HepG2 (cell line): ENCODE data around the gene SNUPN. TPM values are rescaled to one million over a fixed set of nuclear protein-coding genes. Genes with fewer than 3 reads are reported as not detected.

Experiments used
- CC2D1A ChIP-seq: sonication (generic); formaldehyde crosslinking; IDR thresholded peaks from 2 replicates; pipeline ENCODE4 v1.8.1; 2023; ENCODE audit warnings: mild to moderate bottlenecking, missing genetic modification reagents
- CEBPG ChIP-seq: IDR thresholded peaks from 2 replicates; pipeline ENCODE4 v1.6.1; 2016
- GFI1 ChIP-seq: sonication (generic); formaldehyde crosslinking; IDR thresholded peaks from 2 replicates; pipeline ENCODE4 v1.5.0; 2020; ENCODE audit warnings: missing genetic modification reagents, mild to moderate bottlenecking, borderline replicate concordance
- HBP1 ChIP-seq: IDR thresholded peaks from 2 replicates; pipeline ENCODE4 v1.6.1; 2016; ENCODE audit warnings: low read depth, control low read depth
- HDAC1 ChIP-seq: sonication (generic); formaldehyde crosslinking; IDR thresholded peaks from 2 replicates; pipeline ENCODE4 v1.5.1; 2020; ENCODE audit warnings: mild to moderate bottlenecking, missing genetic modification reagents
- MNT ChIP-seq: fragments of 450-650 bp; IDR thresholded peaks from 2 replicates; pipeline ENCODE4 v1.6.1; 2016
- NFATC3 ChIP-seq: sonication (generic); formaldehyde crosslinking; IDR thresholded peaks from 2 replicates; pipeline ENCODE4 v1.5.1; 2020; ENCODE audit warnings: mild to moderate bottlenecking, missing genetic modification reagents
- PHF8 ChIP-seq: sonication (generic); formaldehyde crosslinking; IDR thresholded peaks from 2 replicates; pipeline ENCODE4 v1.5.0; 2020; ENCODE audit warnings: missing genetic modification reagents
- RBAK ChIP-seq: sonication (generic); formaldehyde crosslinking; IDR thresholded peaks from 2 replicates; pipeline ENCODE4 v1.5.1; 2020; ENCODE audit warnings: mild to moderate bottlenecking, missing genetic modification reagents
- YY1 ChIP-seq: IDR thresholded peaks from 2 replicates; pipeline ENCODE4 v1.6.1; 2011; ENCODE audit warnings: low read length, low read depth, moderate library complexity, mild to moderate bottlenecking; ENCODE audit not compliant: insufficient read depth, insufficient replicate concordance
- ZFY ChIP-seq: sonication (generic); formaldehyde crosslinking; IDR thresholded peaks from 2 replicates; pipeline ENCODE4 v1.4.0; 2020; ENCODE audit warnings: missing genetic modification reagents
- ZFYVE20 ChIP-seq: sonication (generic); formaldehyde crosslinking; IDR thresholded peaks from 2 replicates; pipeline ENCODE4 v1.8.0; 2023; ENCODE audit warnings: low read depth, mild to moderate bottlenecking, moderate library complexity, missing genetic modification reagents, borderline replicate concordance
- ZNF3 ChIP-seq: IDR thresholded peaks from 2 replicates; pipeline ENCODE4 v1.7.0; 2017; ENCODE audit warnings: inconsistent platforms
- ZNF567 ChIP-seq: sonication (generic); formaldehyde crosslinking; IDR thresholded peaks from 2 replicates; pipeline ENCODE4 v1.8.1; 2023; ENCODE audit warnings: mild to moderate bottlenecking, missing genetic modification reagents, borderline replicate concordance
- ZNF770 ChIP-seq: sonication (generic); formaldehyde crosslinking; IDR thresholded peaks from 2 replicates; pipeline ENCODE4 v1.5.0; 2020; ENCODE audit warnings: mild to moderate bottlenecking, missing genetic modification reagents
- ZNF775 ChIP-seq: sonication (generic); formaldehyde crosslinking; IDR thresholded peaks from 2 replicates; pipeline ENCODE4 v1.4.0; 2020; ENCODE audit warnings: missing genetic modification reagents, mild to moderate bottlenecking, moderate library complexity, borderline replicate concordance
- polyA plus RNA-seq, 8 experiments: library from polyadenylated mRNA; depleted of rRNA in 3 of 8; stranded (reverse) in 7 of 8; unstranded in 1 of 8; fragments of >200 nt; fragmentation: Illumina TruSeq in 4 of 8; extraction: Trizol in 4 of 8; gene quantifications; 2 replicates each; pipeline versions ENCODE4 v1.2.1 to v1.2.3, GENCODE V29; 2011 to 2016; ENCODE audit warnings: low read depth in 4 of 8, missing spikeins in 1 of 8, mixed read lengths in 1 of 8; ENCODE audit not compliant: insufficient read depth in 1 of 8
- total RNA-seq, 5 experiments: library from RNA; depleted of rRNA; stranded (reverse); fragments of >200 nt; fragmentation: Illumina TruSeq; extraction: Trizol; gene quantifications; 2 replicates each; pipeline ENCODE4 v1.2.3, GENCODE V29; 2016; ENCODE audit warnings: low read depth in 1 of 5
- TF ChIP-seq, protein P1 (sequence below): sonication (generic); formaldehyde crosslinking; IDR thresholded peaks from 2 replicates; pipeline ENCODE4 v1.5.0; 2020; ENCODE audit warnings: missing genetic modification reagents
- TF ChIP-seq, protein P2 (sequence below): fragments of 450-650 bp; IDR thresholded peaks from 2 replicates; pipeline ENCODE4 v1.6.1; 2017; ENCODE audit warnings: mild to moderate bottlenecking
- TF ChIP-seq, protein P3 (sequence below): IDR thresholded peaks from 2 replicates; pipeline ENCODE4 v1.6.1; 2016; ENCODE audit warnings: missing biosample characterization, missing genetic modification reagents, low read depth

The SNUPN gene
- total and polyA plus RNA-seq, 2 of the 13 experiments (the other 11 are each of a cell fraction or from before 2014, with no cell fraction given) = 9.0 to 16.4 TPM

GRCh38 chr15:75639709-75640482 is 14.4 kb upstream of the SNUPN start, which contains the start of gene IMP3 (continued):
- peak; percentile 93 for TF ChIP-seq HDAC1 (CRISPR knock-in tag)
- no peak; the same call in 1 of the 2 replicates for TF ChIP-seq NFATC3 (CRISPR knock-in tag)
- peak; percentile 91 for TF ChIP-seq ZNF567 (CRISPR knock-in tag)
- TF ChIP-seq, protein P1, sequence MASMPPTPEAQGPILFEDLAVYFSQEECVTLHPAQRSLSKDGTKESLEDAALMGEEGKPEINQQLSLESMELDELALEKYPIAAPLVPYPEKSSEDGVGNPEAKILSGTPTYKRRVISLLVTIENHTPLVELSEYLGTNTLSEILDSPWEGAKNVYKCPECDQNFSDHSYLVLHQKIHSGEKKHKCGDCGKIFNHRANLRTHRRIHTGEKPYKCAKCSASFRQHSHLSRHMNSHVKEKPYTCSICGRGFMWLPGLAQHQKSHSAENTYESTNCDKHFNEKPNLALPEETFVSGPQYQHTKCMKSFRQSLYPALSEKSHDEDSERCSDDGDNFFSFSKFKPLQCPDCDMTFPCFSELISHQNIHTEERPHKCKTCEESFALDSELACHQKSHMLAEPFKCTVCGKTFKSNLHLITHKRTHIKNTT = no peak
- TF ChIP-seq RBAK (CRISPR knock-in tag) = no peak
- TF ChIP-seq ZFY (CRISPR knock-in tag) = peak; percentile 82
- no peak for TF ChIP-seq CEBPG
- TF ChIP-seq, protein P2, sequence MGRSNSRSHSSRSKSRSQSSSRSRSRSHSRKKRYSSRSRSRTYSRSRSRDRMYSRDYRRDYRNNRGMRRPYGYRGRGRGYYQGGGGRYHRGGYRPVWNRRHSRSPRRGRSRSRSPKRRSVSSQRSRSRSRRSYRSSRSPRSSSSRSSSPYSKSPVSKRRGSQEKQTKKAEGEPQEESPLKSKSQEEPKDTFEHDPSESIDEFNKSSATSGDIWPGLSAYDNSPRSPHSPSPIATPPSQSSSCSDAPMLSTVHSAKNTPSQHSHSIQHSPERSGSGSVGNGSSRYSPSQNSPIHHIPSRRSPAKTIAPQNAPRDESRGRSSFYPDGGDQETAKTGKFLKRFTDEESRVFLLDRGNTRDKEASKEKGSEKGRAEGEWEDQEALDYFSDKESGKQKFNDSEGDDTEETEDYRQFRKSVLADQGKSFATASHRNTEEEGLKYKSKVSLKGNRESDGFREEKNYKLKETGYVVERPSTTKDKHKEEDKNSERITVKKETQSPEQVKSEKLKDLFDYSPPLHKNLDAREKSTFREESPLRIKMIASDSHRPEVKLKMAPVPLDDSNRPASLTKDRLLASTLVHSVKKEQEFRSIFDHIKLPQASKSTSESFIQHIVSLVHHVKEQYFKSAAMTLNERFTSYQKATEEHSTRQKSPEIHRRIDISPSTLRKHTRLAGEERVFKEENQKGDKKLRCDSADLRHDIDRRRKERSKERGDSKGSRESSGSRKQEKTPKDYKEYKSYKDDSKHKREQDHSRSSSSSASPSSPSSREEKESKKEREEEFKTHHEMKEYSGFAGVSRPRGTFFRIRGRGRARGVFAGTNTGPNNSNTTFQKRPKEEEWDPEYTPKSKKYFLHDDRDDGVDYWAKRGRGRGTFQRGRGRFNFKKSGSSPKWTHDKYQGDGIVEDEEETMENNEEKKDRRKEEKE = no peak
- TF ChIP-seq ZNF770 (CRISPR knock-in tag) = no peak; the same call in 1 of the 2 replicates
- no peak for TF ChIP-seq CC2D1A
- peak; percentile 79; the same call in 1 of the 2 replicates for TF ChIP-seq ZFYVE20 (CRISPR knock-in tag)
- peak; percentile 96 for TF ChIP-seq PHF8 (CRISPR knock-in tag)
- TF ChIP-seq YY1 = peak; percentile 93
- TF ChIP-seq MNT = peak; percentile 30; the same call in 1 of the 2 replicates
- no peak for TF ChIP-seq GFI1 (CRISPR knock-in tag)
- TF ChIP-seq, protein P3, sequence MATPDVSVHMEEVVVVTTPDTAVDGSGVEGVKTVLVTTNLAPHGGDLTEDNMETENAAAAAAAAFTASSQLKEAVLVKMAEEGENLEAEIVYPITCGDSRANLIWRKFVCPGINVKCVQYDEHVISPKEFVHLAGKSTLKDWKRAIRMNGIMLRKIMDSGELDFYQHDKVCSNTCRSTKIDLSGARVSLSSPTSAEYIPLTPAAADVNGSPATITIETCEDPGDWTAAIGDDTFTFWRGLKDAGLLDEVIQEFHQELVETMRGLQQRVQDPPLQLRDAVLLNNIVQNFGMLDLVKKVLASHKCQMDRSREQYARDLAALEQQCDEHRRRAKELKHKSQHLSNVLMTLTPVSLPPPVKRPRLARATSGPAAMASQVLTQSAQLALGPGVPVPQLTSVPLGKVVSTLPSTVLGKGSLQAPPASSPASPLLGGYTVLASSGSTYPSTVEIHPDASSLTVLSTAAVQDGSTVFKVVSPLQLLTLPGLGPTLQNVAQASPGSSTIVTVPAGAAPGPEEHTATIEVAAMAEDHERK (CRISPR knock-in tag) = no peak
- no peak for TF ChIP-seq ZNF3 (CRISPR knock-in tag)
- TF ChIP-seq HBP1 (CRISPR knock-in tag) = peak; percentile 88; the same call in 1 of the 2 replicates
- TF ChIP-seq ZNF775 (CRISPR knock-in tag) = no peak
